K562 (cell line): ENCODE data around the gene RASIP1. TPM values are rescaled to one million over a fixed set of nuclear protein-coding genes. Genes with fewer than 3 reads are reported as not detected.

Experiments used
- ARID1B ChIP-seq: fragments of 450-650 bp; IDR thresholded peaks from 2 replicates; pipeline ENCODE4 v1.6.1; 2016; ENCODE audit warnings: antibody characterized with exemption, mild to moderate bottlenecking, inconsistent platforms
- ELF4 ChIP-seq: fragments of 450-650 bp; formaldehyde crosslinking; IDR thresholded peaks from 2 replicates; pipeline ENCODE4 v1.4.0; 2022; ENCODE audit warnings: missing genetic modification characterization
- GTF2E2 ChIP-seq: fragments of 200-800 bp; sonication (Bioruptor generic); IDR thresholded peaks from 2 replicates; pipeline ENCODE4 v1.6.1; 2016; ENCODE audit warnings: missing genetic modification characterization, missing compliant biosample characterization
- ILK ChIP-seq: fragments of 450-650 bp; IDR thresholded peaks from 2 replicates; pipeline ENCODE4 v1.6.1; 2016; ENCODE audit warnings: missing genetic modification characterization, low read depth, mild to moderate bottlenecking, missing compliant biosample characterization, moderate library complexity, borderline replicate concordance
- NFIC ChIP-seq: fragments of 450-650 bp; IDR thresholded peaks from 2 replicates; pipeline ENCODE4 v1.6.1; 2017; ENCODE audit warnings: mild to moderate bottlenecking, inconsistent platforms
- POLR2B ChIP-seq: fragments of 450-650 bp; IDR thresholded peaks from 2 replicates; pipeline ENCODE4 v1.6.1; 2018; ENCODE audit warnings: low read depth; ENCODE audit not compliant: partially characterized antibody
- PTRF ChIP-seq: fragments of 450-650 bp; IDR thresholded peaks from 2 replicates; pipeline ENCODE4 v1.6.1; 2016; ENCODE audit warnings: mild to moderate bottlenecking, missing genetic modification characterization, missing compliant biosample characterization
- SMC3 ChIP-seq: conservative IDR thresholded peaks from 2 replicates; pipeline ENCODE4 v1.6.1; 2011; ENCODE audit warnings: low read depth, low read length, improper control_type of control experiment; ENCODE audit not compliant: insufficient read depth
- SPI1 ChIP-seq: IDR thresholded peaks from 2 replicates; pipeline ENCODE4 v1.6.1; 2011; ENCODE audit warnings: low read depth, low read length, control low read depth, borderline replicate concordance
- XRCC3 ChIP-seq: fragments of 450-650 bp; IDR thresholded peaks from 2 replicates; pipeline ENCODE4 v1.6.1; 2017; ENCODE audit warnings: mild to moderate bottlenecking, moderate library complexity
- ZNF24 ChIP-seq: fragments of 450-650 bp; IDR thresholded peaks from 2 replicates; pipeline ENCODE4 v1.6.1; 2016
- polyA plus RNA-seq, 8 experiments: library from polyadenylated mRNA; depleted of rRNA in 4 of 8; stranded (reverse) in 5 of 8; unstranded in 3 of 8; fragments of >200 nt; fragmentation: Nextera tagmentation in 2 of 8; fragmentation: Illumina TruSeq in 1 of 8; extraction: Ambion mirVana in 2 of 8; extraction: Trizol in 1 of 8; gene quantifications; 2 replicates each; pipeline versions ENCODE4 v1.2.1 to v1.2.3, GENCODE V29; 2011 to 2014; ENCODE audit warnings: inconsistent platforms in 1 of 8, missing spikeins in 1 of 8
- total RNA-seq, 7 experiments: library from RNA; depleted of rRNA in 6 of 7; stranded (reverse); fragments of >200 nt in 6 of 7; fragmentation: Illumina TruSeq in 2 of 7; extraction: Trizol in 2 of 7; gene quantifications; 2 replicates each; pipeline versions ENCODE4 v1.2.1 to v1.2.3, GENCODE V29; 2011 to 2021; ENCODE audit warnings: low replicate concordance in 1 of 7
- TF ChIP-seq, protein P1 (sequence below): fragments of 450-650 bp; IDR thresholded peaks from 2 replicates; pipeline ENCODE4 v1.6.1; 2016; ENCODE audit warnings: borderline replicate concordance
- TF ChIP-seq, protein P2 (sequence below): sonication (generic); formaldehyde crosslinking; IDR thresholded peaks from 2 replicates; pipeline ENCODE4 v1.8.1; 2023; ENCODE audit warnings: mild to moderate bottlenecking, missing genetic modification reagents
- TF ChIP-seq, protein P3 (sequence below), 2 experiments: fragments of 450-650 bp in 1 of 2; sonication (generic) in 1 of 2; formaldehyde crosslinking in 1 of 2; IDR thresholded peaks; 2 replicates each; pipeline versions ENCODE4 v1.7.1 to v1.9.0; 2016 to 2022; ENCODE audit warnings: inconsistent platforms in 1 of 2, mild to moderate bottlenecking in 1 of 2, missing genetic modification reagents in 1 of 2

The RASIP1 gene
- total and polyA plus RNA-seq, 9 of the 15 experiments (the other 6 are each of a cell fraction or from before 2014, with no cell fraction given): 0.20 to 4.7 (median 1.5) TPM

DNA sequence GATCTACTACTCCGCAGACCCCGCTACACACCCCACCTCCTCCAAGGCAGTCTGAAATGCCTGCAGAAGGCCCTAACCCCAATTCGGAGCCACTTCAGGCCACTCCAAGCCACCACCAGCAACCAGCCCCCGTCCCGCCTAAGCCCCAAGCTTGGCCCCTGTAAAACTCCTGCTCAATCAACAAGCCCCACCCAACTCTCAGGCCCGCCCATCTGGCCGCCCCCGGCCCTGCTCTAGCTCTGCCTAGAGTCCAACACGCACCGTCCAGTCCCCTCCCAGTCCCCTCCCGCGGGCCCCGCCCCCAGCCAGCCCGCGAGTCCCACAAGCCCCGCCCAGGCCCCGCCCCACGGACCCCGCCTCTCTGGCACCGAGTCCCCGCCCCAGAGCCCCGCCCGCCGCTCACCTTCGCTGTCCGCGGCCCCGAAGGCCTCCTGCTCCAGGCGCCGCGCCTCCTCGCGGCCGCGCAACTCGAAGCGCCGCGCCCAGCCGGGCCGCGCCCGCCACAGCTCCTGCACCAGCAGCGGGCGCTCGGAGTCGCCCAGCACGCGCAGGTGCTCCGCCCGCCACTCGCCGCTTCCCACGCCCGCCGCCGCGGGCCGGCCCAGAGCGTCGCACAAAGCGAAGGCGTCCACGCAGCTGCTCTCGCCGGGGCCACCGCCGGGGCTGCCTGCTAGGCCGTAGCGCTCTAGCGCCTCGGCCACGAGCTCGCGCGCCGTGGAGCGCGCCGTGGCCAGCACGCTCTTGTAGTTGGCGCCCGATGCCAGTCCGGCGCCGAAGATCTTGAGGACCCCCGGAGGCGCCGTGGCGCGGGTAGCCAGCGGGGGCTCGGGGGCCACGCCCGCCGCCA is 1.6 kb downstream of the RASIP1 start (continued):
- TF ChIP-seq, protein P1, sequence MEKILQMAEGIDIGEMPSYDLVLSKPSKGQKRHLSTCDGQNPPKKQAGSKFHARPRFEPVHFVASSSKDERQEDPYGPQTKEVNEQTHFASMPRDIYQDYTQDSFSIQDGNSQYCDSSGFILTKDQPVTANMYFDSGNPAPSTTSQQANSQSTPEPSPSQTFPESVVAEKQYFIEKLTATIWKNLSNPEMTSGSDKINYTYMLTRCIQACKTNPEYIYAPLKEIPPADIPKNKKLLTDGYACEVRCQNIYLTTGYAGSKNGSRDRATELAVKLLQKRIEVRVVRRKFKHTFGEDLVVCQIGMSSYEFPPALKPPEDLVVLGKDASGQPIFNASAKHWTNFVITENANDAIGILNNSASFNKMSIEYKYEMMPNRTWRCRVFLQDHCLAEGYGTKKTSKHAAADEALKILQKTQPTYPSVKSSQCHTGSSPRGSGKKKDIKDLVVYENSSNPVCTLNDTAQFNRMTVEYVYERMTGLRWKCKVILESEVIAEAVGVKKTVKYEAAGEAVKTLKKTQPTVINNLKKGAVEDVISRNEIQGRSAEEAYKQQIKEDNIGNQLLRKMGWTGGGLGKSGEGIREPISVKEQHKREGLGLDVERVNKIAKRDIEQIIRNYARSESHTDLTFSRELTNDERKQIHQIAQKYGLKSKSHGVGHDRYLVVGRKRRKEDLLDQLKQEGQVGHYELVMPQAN: peak; percentile 57; the same call in 1 of the 2 replicates
- TF ChIP-seq GTF2E2 (tag) (no peak), PTRF (tag) (no peak), NFIC (no peak), XRCC3 (no peak), ZNF24 (peak; percentile 57; the same call in 1 of the 2 replicates), ELF4 (CRISPR knock-in tag) (peak; percentile 71; the same call in 1 of the 2 replicates), POLR2B (peak; percentile 81), SPI1 (no peak), ARID1B (no peak; the same call in 1 of the 2 replicates), SMC3 (peak; percentile 81), ILK (no peak)
- TF ChIP-seq, protein P2, sequence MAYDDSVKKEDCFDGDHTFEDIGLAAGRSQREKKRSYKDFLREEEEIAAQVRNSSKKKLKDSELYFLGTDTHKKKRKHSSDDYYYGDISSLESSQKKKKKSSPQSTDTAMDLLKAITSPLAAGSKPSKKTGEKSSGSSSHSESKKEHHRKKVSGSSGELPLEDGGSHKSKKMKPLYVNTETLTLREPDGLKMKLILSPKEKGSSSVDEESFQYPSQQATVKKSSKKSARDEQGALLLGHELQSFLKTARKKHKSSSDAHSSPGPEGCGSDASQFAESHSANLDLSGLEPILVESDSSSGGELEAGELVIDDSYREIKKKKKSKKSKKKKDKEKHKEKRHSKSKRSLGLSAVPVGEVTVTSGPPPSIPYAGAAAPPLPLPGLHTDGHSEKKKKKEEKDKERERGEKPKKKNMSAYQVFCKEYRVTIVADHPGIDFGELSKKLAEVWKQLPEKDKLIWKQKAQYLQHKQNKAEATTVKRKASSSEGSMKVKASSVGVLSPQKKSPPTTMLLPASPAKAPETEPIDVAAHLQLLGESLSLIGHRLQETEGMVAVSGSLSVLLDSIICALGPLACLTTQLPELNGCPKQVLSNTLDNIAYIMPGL (CRISPR knock-in tag): 0 out of 2 replicates have a peak, but pooled peaks have one; percentile 44
- TF ChIP-seq, protein P3, sequence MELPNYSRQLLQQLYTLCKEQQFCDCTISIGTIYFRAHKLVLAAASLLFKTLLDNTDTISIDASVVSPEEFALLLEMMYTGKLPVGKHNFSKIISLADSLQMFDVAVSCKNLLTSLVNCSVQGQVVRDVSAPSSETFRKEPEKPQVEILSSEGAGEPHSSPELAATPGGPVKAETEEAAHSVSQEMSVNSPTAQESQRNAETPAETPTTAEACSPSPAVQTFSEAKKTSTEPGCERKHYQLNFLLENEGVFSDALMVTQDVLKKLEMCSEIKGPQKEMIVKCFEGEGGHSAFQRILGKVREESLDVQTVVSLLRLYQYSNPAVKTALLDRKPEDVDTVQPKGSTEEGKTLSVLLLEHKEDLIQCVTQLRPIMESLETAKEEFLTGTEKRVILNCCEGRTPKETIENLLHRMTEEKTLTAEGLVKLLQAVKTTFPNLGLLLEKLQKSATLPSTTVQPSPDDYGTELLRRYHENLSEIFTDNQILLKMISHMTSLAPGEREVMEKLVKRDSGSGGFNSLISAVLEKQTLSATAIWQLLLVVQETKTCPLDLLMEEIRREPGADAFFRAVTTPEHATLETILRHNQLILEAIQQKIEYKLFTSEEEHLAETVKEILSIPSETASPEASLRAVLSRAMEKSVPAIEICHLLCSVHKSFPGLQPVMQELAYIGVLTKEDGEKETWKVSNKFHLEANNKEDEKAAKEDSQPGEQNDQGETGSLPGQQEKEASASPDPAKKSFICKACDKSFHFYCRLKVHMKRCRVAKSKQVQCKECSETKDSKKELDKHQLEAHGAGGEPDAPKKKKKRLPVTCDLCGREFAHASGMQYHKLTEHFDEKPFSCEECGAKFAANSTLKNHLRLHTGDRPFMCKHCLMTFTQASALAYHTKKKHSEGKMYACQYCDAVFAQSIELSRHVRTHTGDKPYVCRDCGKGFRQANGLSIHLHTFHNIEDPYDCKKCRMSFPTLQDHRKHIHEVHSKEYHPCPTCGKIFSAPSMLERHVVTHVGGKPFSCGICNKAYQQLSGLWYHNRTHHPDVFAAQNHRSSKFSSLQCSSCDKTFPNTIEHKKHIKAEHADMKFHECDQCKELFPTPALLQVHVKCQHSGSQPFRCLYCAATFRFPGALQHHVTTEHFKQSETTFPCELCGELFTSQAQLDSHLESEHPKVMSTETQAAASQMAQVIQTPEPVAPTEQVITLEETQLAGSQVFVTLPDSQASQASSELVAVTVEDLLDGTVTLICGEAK (IDR thresholded peaks at IDR 0.05): peak; percentile 10; the same call in 1 of the 2 replicates
- TF ChIP-seq, protein P3 (CRISPR knock-in tag; IDR thresholded peaks at IDR 0.05): no peak
